Choroid plexus epithelial cell (primary cell): ENCODE measurements around the gene DRC7.
"Not testable (repeated sequence)": the region's sequence is repeated elsewhere in the genome, so short reads cannot be mapped to it uniquely, and the experiment has no call there.

Experiments
- DNase-seq: peaks from one replicate; pipeline ENCODE4 v3.0.0-alpha.2; 2010; ENCODE audit warnings: low read depth
- H3K4me3 ChIP-seq: 2 replicates; pipeline ENCODE4 v1.5.1; 2011; ENCODE audit warnings: low read depth, mild to moderate bottlenecking, control low read depth, low read length, moderate library complexity
- TF ChIP-seq, protein P1 (sequence below): conservative IDR thresholded peaks from 2 replicates; pipeline ENCODE4 v1.5.1; 2011; ENCODE audit warnings: low read depth, mild to moderate bottlenecking, control low read depth, inconsistent platforms, low read length, moderate library complexity

The DRC7 gene

DNA sequence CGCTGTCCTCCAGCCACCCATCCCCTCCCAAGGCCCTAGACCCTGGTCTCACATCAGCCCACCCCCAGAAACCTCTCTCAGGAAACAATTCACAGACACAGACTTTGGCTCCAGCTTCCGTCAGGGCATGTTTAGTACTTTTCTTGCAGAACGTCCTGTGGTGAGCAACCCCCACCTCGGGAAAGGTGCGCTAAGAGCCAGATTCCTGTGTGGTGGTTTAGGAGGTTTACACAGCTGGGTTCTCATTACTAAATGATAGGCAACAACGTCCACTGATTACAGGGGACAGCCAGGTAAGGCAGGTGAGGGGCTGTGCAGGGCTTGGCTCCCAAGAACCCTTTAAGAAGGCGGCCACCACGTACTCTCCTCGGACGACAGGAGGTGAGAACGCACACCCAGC, 78.4 kb downstream of the DRC7 start:
- DNase-seq = no peak
- no peak overlapping the region for H3K4me3 ChIP-seq
- TF ChIP-seq, protein P1, sequence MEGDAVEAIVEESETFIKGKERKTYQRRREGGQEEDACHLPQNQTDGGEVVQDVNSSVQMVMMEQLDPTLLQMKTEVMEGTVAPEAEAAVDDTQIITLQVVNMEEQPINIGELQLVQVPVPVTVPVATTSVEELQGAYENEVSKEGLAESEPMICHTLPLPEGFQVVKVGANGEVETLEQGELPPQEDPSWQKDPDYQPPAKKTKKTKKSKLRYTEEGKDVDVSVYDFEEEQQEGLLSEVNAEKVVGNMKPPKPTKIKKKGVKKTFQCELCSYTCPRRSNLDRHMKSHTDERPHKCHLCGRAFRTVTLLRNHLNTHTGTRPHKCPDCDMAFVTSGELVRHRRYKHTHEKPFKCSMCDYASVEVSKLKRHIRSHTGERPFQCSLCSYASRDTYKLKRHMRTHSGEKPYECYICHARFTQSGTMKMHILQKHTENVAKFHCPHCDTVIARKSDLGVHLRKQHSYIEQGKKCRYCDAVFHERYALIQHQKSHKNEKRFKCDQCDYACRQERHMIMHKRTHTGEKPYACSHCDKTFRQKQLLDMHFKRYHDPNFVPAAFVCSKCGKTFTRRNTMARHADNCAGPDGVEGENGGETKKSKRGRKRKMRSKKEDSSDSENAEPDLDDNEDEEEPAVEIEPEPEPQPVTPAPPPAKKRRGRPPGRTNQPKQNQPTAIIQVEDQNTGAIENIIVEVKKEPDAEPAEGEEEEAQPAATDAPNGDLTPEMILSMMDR = no peak

DNA sequence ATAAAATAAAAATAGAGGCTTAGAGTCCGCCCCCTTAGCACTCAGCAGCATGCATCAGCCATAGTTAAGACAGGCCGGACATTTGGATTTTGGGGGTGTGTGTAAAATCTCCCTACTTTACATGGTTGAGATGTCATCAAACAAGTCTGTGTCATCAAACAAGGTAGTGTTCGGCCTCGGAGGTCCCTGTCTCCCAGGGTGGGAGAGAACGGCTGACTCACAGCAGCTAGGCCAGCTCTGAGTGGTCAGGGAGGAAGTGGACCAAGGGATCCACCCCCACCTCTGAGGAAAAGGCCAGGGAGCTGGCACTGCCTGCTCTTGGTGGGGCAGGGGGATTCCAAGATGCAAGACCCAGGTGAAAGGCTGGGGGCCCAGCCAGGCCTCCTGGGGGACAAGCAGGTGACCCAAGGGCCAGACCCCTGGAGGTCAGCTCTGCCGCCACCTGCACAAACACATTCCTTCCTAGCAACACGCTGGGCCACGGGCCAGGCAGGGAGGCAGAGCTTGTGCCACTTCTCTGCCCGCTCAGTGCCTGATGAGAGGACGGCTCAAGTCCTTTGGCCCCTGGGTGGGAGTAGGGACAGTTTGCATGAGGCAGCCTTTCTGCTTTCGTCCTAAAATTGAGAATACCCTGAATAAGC, 79.2 kb downstream of the DRC7 start:
- TF ChIP-seq, protein P1 = no peak
- peak; percentile 41 for DNase-seq
- no peak overlapping the region for H3K4me3 ChIP-seq

DNA sequence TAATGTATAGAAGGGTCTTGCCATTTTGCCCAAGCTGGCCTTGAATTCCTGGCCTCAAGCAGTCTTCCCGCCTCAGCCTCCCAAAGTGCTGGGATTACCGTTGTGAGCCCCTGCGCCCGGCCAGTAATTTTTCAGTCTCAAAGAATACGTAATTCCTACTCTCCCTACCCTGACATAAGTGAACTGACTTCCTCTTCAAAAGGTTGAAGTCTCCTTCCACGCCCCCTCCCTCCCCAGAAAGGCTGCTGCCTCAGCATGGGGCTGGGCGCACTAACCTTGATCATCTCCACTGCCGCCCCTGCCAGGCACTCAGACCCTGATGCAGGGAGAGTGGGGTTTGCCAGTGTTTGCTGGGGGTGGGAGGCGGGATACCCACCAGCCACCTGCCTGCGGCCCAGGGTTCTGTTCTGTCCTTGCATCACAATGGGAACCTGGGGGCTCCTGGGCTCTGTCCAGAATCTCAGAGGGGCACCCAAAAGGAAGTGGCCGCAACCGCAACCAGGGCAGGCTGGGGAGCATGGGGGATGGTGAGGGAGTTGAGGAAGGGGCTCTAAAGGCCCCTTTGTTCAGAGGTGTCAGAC, 80.2 kb downstream of the DRC7 start:
- DNase-seq = no peak
- TF ChIP-seq, protein P1 = no peak
- no peak overlapping the region for H3K4me3 ChIP-seq

DNA sequence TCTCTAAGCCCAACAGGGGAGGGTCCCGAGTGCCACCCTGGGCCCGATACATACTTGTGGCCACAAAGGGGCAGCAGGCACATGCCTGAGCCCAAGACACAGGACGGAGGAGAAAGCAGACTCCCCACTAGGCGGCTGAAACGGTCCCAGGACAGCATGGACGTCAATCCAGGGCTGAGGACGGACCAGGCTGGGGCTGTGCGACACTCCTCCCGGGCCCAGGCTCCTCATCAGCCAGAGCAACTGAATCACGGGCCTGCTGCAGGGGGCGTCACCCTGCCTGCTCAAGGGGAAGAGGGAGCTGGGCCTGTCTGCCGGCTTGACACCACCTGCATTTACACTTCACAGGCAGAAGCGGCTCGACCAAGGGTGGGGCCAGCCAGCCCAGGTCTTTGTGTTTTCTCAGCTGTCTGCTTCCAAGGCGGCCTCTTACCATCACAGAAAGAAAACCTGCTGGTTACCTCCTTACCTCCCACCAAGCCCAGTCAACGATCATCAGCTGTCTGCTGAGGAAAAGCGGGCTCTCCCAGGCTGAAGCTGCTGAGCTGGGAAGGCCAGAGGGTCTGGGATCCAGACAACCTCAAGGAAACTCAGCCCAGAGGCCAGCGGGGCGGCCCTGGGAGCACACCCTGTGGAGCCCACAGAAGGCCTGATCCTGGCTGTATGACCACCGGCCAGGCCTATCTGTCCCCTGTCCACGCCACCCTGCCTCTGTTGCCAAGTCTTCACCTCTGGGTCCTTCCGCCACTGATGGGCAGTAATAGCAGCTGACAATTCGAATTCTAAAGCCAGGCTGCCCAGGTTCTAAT, 81.3 kb downstream of the DRC7 start:
- TF ChIP-seq, protein P1 = peak; percentile 55
- H3K4me3 ChIP-seq = no peak overlapping the region
- peak; percentile 52 for DNase-seq

DNA sequence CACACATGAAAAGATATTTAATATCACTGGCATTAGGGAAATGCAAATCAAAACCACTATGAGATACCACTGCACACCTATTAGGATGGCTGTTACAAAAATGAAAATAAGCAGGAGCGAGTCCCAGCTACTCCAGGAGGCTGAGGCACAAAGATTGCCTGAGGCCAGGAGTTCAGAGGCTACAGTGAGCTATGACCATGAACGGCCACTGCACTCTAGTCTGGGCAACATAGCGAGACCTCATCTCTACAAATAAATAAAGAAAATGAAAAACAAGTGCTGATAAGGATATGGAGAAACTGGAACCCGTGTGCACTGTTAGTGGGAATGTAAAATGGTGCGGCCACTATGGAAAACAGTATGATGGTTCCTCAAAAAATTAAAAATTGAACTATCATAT, 84.1 kb downstream of the DRC7 start:
- H3K4me3 ChIP-seq = no peak overlapping the region
- DNase-seq = no peak
- TF ChIP-seq, protein P1 = no peak

DNA sequence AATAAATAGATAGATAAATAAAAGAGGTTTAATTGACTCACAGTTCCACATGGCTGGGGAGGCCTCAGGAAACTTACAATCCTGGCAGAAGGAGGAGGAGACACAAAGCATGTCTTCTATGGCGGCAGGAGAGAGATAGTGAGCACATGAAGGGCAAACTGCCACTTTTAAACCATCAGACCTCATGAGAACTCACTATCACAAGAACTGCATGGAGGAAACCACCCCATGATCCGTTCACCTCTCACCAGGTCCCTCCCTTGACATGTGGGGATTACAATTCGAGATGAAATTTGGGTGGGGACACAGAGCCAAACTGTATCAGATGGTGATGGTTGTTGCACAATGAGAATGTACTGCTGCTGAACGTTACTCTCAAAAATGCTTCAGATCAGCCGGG, 85.2 kb downstream of the DRC7 start:
- H3K4me3 ChIP-seq, DNase-seq: not testable (repeated sequence)

DNA sequence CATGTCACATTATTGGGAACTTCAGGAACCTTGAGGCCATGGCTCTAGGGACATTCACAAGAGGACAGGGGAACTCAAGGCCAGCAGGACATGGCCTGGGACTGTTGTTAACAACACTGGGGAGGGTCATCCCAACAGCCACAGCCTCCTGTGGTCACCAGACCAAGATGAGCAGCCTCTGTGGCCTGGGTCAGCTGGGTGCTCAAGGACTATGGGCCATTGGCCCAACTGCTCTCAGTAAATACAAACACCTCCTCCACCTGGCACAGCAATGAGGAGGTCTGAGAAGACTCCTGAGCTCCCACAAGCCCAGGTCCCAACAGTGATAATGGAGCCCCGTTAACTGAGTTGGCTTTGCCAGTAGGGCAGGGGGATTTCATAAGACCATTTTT, 86.7 kb downstream of the DRC7 start:
- DNase-seq = no peak
- TF ChIP-seq, protein P1 = no peak
- H3K4me3 ChIP-seq = no peak overlapping the region
